H1 (cell line): ENCODE data around the gene INPP4B. TPM values are rescaled to one million over a fixed set of nuclear protein-coding genes. Genes with fewer than 3 reads are reported as not detected.

Experiments used
- CTCF ChIA-PET: fragments of 300-600 bp; sonication (Branson Sonifier 250); formaldehyde crosslinking; loops from one replicate; lab custom pipeline; 2021; ENCODE audit not compliant: partially characterized antibody; lab: Charles Lee
- POLR2A ChIA-PET: fragments of 300-600 bp; sonication (Branson Sonifier 250); formaldehyde crosslinking; loops from one replicate; lab custom pipeline; 2021; ENCODE audit warnings: inconsistent platforms; ENCODE audit not compliant: partially characterized antibody; lab: Charles Lee
- DNase-seq, 2 experiments: peaks; one replicate each; pipeline versions ENCODE4 v3.0.0 to v3.0.0-alpha.2; 2010 to 2022; ENCODE audit warnings: low spot score in 2 of 2, low read depth in 1 of 2, mixed read lengths in 1 of 2
- FAIRE-seq: peaks from 2 replicates; lab custom pipeline; 2011; peaks lifted over from hg19 to GRCh38; lab: Jason Lieb, UNC
- H2AFZ ChIP-seq: 2 replicates; pipeline ENCODE4 v1.8.1; 2012; ENCODE audit warnings: low read length, inconsistent platforms
- H2AK5ac ChIP-seq: 2 replicates; pipeline ENCODE4 v1.6.1; 2013; ENCODE audit warnings: low read depth, low read length
- H2BK120ac ChIP-seq: replicated peaks from 2 replicates; pipeline ENCODE3; 2013; ENCODE audit warnings: low read depth, low read length, inconsistent platforms
- H2BK12ac ChIP-seq: 2 replicates; pipeline ENCODE4 v1.6.1; 2013; ENCODE audit warnings: low read depth, low read length
- H2BK15ac ChIP-seq: 2 replicates; pipeline ENCODE4 v1.6.1; 2013; ENCODE audit warnings: low read length
- H2BK20ac ChIP-seq: 2 replicates; pipeline ENCODE4 v1.6.1; 2013; ENCODE audit warnings: low read length
- H2BK5ac ChIP-seq: 2 replicates; pipeline ENCODE4 v1.6.1; 2013; ENCODE audit warnings: low read depth, low read length
- H3K14ac ChIP-seq: 2 replicates; pipeline ENCODE4 v1.6.1; 2013; ENCODE audit warnings: inconsistent platforms; ENCODE audit not compliant: insufficient read length
- H3K18ac ChIP-seq: 2 replicates; pipeline ENCODE4 v1.6.1; 2013; ENCODE audit warnings: low read length; ENCODE audit errors: extremely low read depth
- H3K23ac ChIP-seq: 2 replicates; pipeline ENCODE4 v1.6.1; 2013; ENCODE audit warnings: inconsistent platforms; ENCODE audit not compliant: insufficient read length
- H3K23me2 ChIP-seq: 2 replicates; pipeline ENCODE4 v1.6.1; 2013; ENCODE audit warnings: low read depth, low read length
- H3K27ac ChIP-seq: 2 replicates; pipeline ENCODE4 v1.6.1; 2011; ENCODE audit warnings: low read depth, low read length, inconsistent platforms
- H3K27me3 ChIP-seq, 4 experiments: replicated peaks in 1 of 4; 1 replicate in 1 of 4; 2 replicates in 3 of 4; pipeline versions ENCODE4 v1.6.1 to v1.8.1; 2011 to 2013; ENCODE audit warnings: low read length in 3 of 4, mild to moderate bottlenecking in 3 of 4, inconsistent platforms in 2 of 4, mixed read lengths in 2 of 4, moderate library complexity in 1 of 4; ENCODE audit not compliant: control insufficient read depth in 3 of 4, insufficient read depth in 3 of 4; ENCODE audit errors: extremely low read depth in 1 of 4
- H3K36me3 ChIP-seq, 4 experiments: 2 replicates each; pipeline versions ENCODE4 v1.6.1 to v1.8.1; 2011 to 2013; ENCODE audit warnings: mild to moderate bottlenecking in 4 of 4, low read length in 3 of 4, moderate library complexity in 2 of 4, control low read depth in 1 of 4, inconsistent platforms in 1 of 4; ENCODE audit not compliant: insufficient read depth in 4 of 4, control insufficient read depth in 2 of 4
- H3K4ac ChIP-seq: replicated peaks from 2 replicates; pipeline ENCODE3; 2013; ENCODE audit warnings: low read length, low read depth, mixed read lengths, inconsistent platforms; ENCODE audit not compliant: insufficient read length
- H3K4me1 ChIP-seq, 4 experiments: replicated peaks in 1 of 4; 1 replicate in 1 of 4; 2 replicates in 3 of 4; pipeline versions ENCODE4 v1.6.1 to v1.8.1; 2011 to 2013; ENCODE audit warnings: low read length in 3 of 4, inconsistent platforms in 2 of 4, mixed read lengths in 1 of 4; ENCODE audit not compliant: insufficient read depth in 4 of 4, control insufficient read depth in 3 of 4
- H3K4me2 ChIP-seq, 2 experiments: 2 replicates each; pipeline versions ENCODE4 v1.6.1 to v1.8.1; 2011 to 2013; ENCODE audit warnings: low read depth in 2 of 2, low read length in 2 of 2, control low read depth in 1 of 2, inconsistent platforms in 1 of 2, mild to moderate bottlenecking in 1 of 2; ENCODE audit not compliant: insufficient read depth in 1 of 2
- H3K4me3 ChIP-seq, 4 experiments: fragments of 200-600, 300-600 bp in 1 of 4; sonication (generic), shearing (Covaris generic), sonication (Bioruptor Twin) in 1 of 4; 2 replicates each; pipeline versions ENCODE4 v1.5.1 to v1.8.1; 2011 to 2016; ENCODE audit warnings: low read length in 4 of 4, low read depth in 3 of 4, control low read depth in 2 of 4, inconsistent platforms in 2 of 4, mild to moderate bottlenecking in 2 of 4, mixed read lengths in 1 of 4, moderate library complexity in 1 of 4; ENCODE audit not compliant: insufficient read depth in 2 of 4; ENCODE audit errors: extremely low read depth in 1 of 4
- H3K56ac ChIP-seq: replicated peaks from 2 replicates; pipeline ENCODE3; 2013; ENCODE audit warnings: low read depth, mild to moderate bottlenecking, mixed read lengths, low read length, inconsistent platforms; ENCODE audit not compliant: insufficient read length
- H3K79me1 ChIP-seq: 2 replicates; pipeline ENCODE4 v1.6.1; 2013; ENCODE audit warnings: low read depth, low read length, control low read depth
- H3K79me2 ChIP-seq, 2 experiments: 2 replicates each; pipeline versions ENCODE4 v1.6.1 to v1.8.1; 2012 to 2013; ENCODE audit warnings: low read length in 2 of 2, mild to moderate bottlenecking in 2 of 2, inconsistent platforms in 1 of 2; ENCODE audit not compliant: insufficient read depth in 2 of 2, control insufficient read depth in 1 of 2
- H3K9ac ChIP-seq, 4 experiments: replicated peaks in 1 of 4; 1 replicate in 1 of 4; 2 replicates in 3 of 4; pipeline versions ENCODE4 v1.6.1 to v1.8.1; 2011 to 2013; ENCODE audit warnings: low read depth in 3 of 4, low read length in 3 of 4, control low read depth in 2 of 4, mild to moderate bottlenecking in 2 of 4, moderate library complexity in 2 of 4, inconsistent platforms in 1 of 4; ENCODE audit errors: extremely low read depth in 1 of 4
- H3K9me3 ChIP-seq, 2 experiments: 2 replicates each; pipeline versions ENCODE4 v1.6.1 to v1.8.1; 2012 to 2013; ENCODE audit warnings: mild to moderate bottlenecking in 2 of 2, moderate library complexity in 2 of 2, control low read depth in 1 of 2, inconsistent platforms in 1 of 2, low read depth in 1 of 2, low read length in 1 of 2, mixed read lengths in 1 of 2; ENCODE audit not compliant: insufficient read depth in 2 of 2
- H4K20me1 ChIP-seq, 2 experiments: replicated peaks in 1 of 2; 2 replicates each; pipeline versions ENCODE3 to v1.8.1; 2011 to 2013; ENCODE audit warnings: inconsistent platforms in 2 of 2, low read length in 2 of 2, mild to moderate bottlenecking in 1 of 2; ENCODE audit not compliant: insufficient read depth in 2 of 2, control insufficient read depth in 1 of 2
- H4K5ac ChIP-seq: 2 replicates; pipeline ENCODE4 v1.6.1; 2013; ENCODE audit warnings: low read length, low read depth, mixed read lengths, inconsistent platforms; ENCODE audit not compliant: insufficient read length
- H4K8ac ChIP-seq: 2 replicates; pipeline ENCODE4 v1.8.0; 2013; ENCODE audit warnings: mild to moderate bottlenecking, moderate library complexity, low read length, inconsistent platforms; ENCODE audit not compliant: insufficient read depth; ENCODE audit errors: extremely low read depth
- H4K91ac ChIP-seq: replicated peaks from 2 replicates; pipeline ENCODE3; 2013; ENCODE audit warnings: low read length, mixed read lengths, inconsistent platforms; ENCODE audit not compliant: insufficient read length
- BRCA1 ChIP-seq: IDR thresholded peaks from 2 replicates; pipeline ENCODE4 v1.6.1; 2012; ENCODE audit warnings: low read depth, low read length, improper control_type of control experiment
- CBX8 ChIP-seq: fragments of 300-800, 300-1000 bp; sonication (generic); IDR thresholded peaks from 2 replicates; pipeline ENCODE4 v1.7.1; 2016; ENCODE audit warnings: low read depth, low read length, borderline replicate concordance
- CREB1 ChIP-seq: IDR thresholded peaks from 2 replicates; pipeline ENCODE4 v1.6.1; 2012; ENCODE audit warnings: inconsistent platforms
- CTBP2 ChIP-seq: IDR thresholded peaks from 2 replicates; pipeline ENCODE4 v1.7.0; 2011; ENCODE audit warnings: borderline replicate concordance, mild to moderate bottlenecking, moderate library complexity, mixed read lengths, low read length; ENCODE audit not compliant: insufficient read depth, insufficient read length
- CTCF ChIP-seq, 3 experiments: IDR thresholded peaks; 1 replicate in 2 of 3; 2 replicates in 1 of 3; pipeline versions ENCODE4 v1.5.1 to v1.6.1; 2011; ENCODE audit warnings: low read length in 3 of 3, mild to moderate bottlenecking in 3 of 3, inconsistent platforms in 2 of 3, low read depth in 1 of 3, moderate library complexity in 1 of 3; ENCODE audit not compliant: insufficient read depth in 1 of 3; ENCODE audit errors: control extremely low read depth in 1 of 3
- MAX ChIP-seq: IDR thresholded peaks from 2 replicates; pipeline ENCODE4 v1.6.1; 2012; ENCODE audit warnings: inconsistent platforms
- RXRA ChIP-seq: IDR thresholded peaks from 2 replicates; pipeline ENCODE4 v1.6.1; 2011; ENCODE audit warnings: low read depth, mild to moderate bottlenecking, low read length, moderate library complexity; ENCODE audit not compliant: insufficient read depth
- SP1 ChIP-seq: IDR thresholded peaks from 2 replicates; pipeline ENCODE4 v1.6.1; 2011; ENCODE audit warnings: low read depth, low read length
- SP2 ChIP-seq: IDR thresholded peaks from 2 replicates; pipeline ENCODE4 v1.6.1; 2012; ENCODE audit warnings: mild to moderate bottlenecking, low read length, inconsistent platforms
- polyA plus RNA-seq, 7 experiments: library from polyadenylated mRNA; depleted of rRNA in 3 of 7; stranded (reverse) in 5 of 7; unstranded in 2 of 7; fragments of >200 nt in 5 of 7; fragments of 200-250 nt in 2 of 7; gene quantifications; 1 replicate in 5 of 7; 2 replicates in 1 of 7; 4 replicates in 1 of 7; pipeline versions ENCODE4 v1.2.1 to v1.2.3, GENCODE V29; 2011 to 2013; ENCODE audit warnings: missing spikeins in 2 of 7, mixed read lengths in 2 of 7
- total RNA-seq: library from RNA; stranded (reverse); fragmentation: NEBNext Ultra II Directional; extraction: Animal tissue kit (Norgen Biotek cat#: 25700); gene quantifications from 2 replicates; pipeline ENCODE4 v1.2.1, GENCODE V29; 2021

The INPP4B gene
- total and polyA plus RNA-seq, 2 of the 8 experiments (the other 6 are each of a cell fraction or from before 2014, with no cell fraction given): 0.11 to 0.54 TPM

GRCh38 chr4:142858965-142859364 is 12.9 kb upstream of the INPP4B start:
- Histone ChIP-seq H2AK5ac (no peak overlapping the region), H4K91ac (no peak overlapping the region), H3K4ac (no peak overlapping the region), H3K56ac (no peak overlapping the region), H2BK120ac (no peak overlapping the region), H3K4me3 (no peak overlapping the region), H3K23ac (no peak overlapping the region), H3K27me3 (no peaks in the 10 kb centered on the region), H3K79me2 (no peaks in the 10 kb centered on the region), H3K4me1 (no peaks in the 10 kb centered on the region), H2BK12ac (no peak overlapping the region), H2AFZ (no peak overlapping the region), H4K8ac (no peak overlapping the region), H2BK20ac (no peak overlapping the region), H3K18ac (no peak overlapping the region), H2BK5ac (no peak overlapping the region), H4K20me1 (no peaks in the 10 kb centered on the region), H3K79me1 (no peaks in the 10 kb centered on the region), H2BK15ac (no peak overlapping the region), H3K9ac (no peak overlapping the region), H3K14ac (no peak overlapping the region), H4K5ac (no peak overlapping the region), H3K27ac (no peak overlapping the region), H3K4me2 (no peak overlapping the region), H3K23me2 (no peaks in the 10 kb centered on the region), H3K9me3 (no peaks in the 10 kb centered on the region), H3K36me3 (no peaks in the 10 kb centered on the region)
- CTCF ChIA-PET: interaction anchor here (1.1 to 2.9 kb wide), 4 partner anchors 8 to 242 kb away, joined by 3 to 9 read pairs (median 4); no protein-coding TSS in a partner anchor
- no peak for DNase-seq
- FAIRE-seq: no peak
- POLR2A ChIA-PET: interaction anchor here (1.1 kb wide), 1 partner anchor 9 kb away, joined by 3 read pairs; no protein-coding TSS in a partner anchor
- TF ChIP-seq CREB1: no peak
- no peak for TF ChIP-seq CTBP2
- TF ChIP-seq CBX8: no peak
- TF ChIP-seq MAX: no peak
- TF ChIP-seq SP1: no peak
- no peak for TF ChIP-seq BRCA1
- TF ChIP-seq SP2: no peak
- TF ChIP-seq CTCF (IDR thresholded peaks at IDR 0.05; ENCODE audit: control extremely low read depth in 1 of 3, insufficient read depth in 1 of 3, low read depth in 1 of 3, low read length in 3 of 3): no peak
- TF ChIP-seq RXRA: no peak
